Measurements from ENCODE around the gene KRTAP5-1.

The KRTAP5-1 gene

GRCh38 chr11:1571760-1572196 lies 13.3 kb downstream of the KRTAP5-1 start:
- DNase-seq (ENCODE audit: low spot score), result no peak

DNA sequence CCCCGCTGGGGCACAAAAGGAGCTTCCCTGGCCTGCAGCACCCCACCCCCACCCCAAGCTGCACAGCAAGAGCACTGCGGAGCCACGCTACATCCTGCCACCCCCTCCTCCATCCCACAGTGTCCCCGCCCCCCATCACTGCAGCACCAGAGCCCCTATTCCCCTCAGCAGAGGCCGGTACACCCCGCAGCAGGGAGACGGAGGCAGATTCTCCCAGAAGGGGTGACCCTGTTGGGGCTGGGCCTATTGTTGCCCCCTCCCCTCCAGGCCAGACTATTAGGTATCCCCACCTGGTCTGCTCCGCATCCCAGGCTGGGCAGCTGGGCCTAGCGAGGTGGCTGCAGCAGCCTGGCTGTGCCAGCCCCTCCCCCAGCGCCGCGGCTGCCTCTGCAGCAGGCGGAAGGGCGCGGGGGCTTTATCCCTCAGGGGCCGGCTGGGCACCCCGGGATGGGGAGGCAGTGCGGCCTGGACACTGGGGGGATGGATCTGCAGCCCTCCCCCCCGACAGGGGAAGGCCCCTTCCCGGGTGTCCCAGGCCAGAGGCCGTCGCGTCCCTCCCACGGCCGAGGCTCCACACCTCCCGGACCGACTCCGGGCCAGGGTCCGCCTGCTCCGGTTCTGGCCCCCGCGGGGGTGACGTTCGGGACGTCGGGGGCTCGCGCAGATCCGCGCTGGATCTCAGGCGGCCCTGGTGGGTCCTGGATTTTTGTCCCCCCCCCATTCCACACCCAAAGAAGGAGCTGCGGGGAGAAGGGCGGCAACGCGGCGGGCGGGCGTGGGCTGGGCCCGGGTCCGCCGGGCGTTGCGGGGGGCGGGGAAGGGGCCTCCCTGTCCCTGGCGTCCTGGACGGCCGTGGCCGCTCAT lies 14.0 kb downstream of the KRTAP5-1 start:
- DNase-seq (ENCODE audit: low spot score), result no peak

DNA sequence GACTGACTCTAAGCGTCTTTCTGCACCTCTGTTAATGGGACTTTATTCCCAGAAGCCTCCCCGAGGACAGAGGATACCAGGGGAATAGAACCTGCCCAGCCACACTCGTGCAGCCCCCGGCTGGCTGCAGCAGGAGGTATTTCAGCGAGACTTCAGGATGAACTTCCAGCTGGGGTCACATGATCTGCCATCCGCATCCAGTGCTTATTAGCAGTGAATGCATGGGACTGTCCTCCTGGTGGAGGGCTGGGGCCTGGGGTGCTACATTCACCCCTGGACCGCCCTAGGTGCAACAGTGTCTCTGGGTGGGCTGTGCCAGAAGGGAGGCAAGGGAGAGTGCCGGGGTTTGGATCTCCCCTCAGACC lies 14.6 kb downstream of the KRTAP5-1 start:
- no peak for DNase-seq (ENCODE audit: low spot score)

DNA sequence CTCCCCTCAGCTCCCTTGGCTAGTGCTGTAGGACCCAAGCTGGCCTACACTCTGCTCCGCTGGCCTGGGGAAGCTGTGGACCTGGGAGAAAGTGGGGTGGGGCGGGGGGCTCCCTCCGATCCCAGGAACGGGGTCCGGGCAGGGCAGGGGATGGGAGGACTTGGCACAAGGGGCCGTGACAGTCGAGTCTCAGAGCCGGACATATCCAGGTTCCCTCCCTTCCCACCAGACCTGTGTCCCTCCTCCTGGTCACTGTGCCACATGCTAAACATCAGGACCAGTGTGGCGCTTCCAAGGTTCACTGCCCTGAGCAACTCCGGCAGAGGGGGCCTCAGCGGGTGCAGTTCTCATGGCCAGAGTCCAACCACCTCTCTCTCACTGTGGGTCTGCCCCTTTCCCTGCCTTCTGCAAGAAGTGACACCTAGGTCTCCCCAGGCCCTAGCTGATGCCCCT lies 15.1 kb downstream of the KRTAP5-1 start:
- no peak for DNase-seq (ENCODE audit: low spot score)

GRCh38 chr11:1569251-1569780 lies 15.8 kb downstream of the KRTAP5-1 start:
- DNase-seq (ENCODE audit: low spot score), result no peak

GRCh38 chr11:1568441-1568911 lies 16.6 kb downstream of the KRTAP5-1 start:
- peak; percentile 63 for DNase-seq (ENCODE audit: low spot score)

DNA sequence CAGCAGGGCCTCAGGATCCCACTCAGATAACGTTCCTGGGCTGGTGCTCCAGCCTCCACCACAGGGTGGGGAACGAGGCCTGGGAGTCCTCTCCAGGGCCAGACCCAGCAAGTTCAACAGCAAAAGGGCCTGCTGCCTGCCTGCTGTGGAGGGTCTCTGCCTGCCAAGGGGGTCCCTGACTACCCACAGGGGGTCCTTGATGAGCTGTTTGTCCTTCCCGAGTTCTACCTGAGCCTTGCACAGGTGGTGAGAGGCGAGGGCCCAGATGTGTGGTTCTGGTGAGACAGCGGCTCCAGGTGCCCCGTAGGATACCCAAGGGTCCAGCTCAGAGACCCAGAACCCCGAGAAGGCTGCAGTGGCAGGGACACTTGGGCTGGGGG lies 17.4 kb downstream of the KRTAP5-1 start:
- DNase-seq (ENCODE audit: low spot score), result no peak

DNA sequence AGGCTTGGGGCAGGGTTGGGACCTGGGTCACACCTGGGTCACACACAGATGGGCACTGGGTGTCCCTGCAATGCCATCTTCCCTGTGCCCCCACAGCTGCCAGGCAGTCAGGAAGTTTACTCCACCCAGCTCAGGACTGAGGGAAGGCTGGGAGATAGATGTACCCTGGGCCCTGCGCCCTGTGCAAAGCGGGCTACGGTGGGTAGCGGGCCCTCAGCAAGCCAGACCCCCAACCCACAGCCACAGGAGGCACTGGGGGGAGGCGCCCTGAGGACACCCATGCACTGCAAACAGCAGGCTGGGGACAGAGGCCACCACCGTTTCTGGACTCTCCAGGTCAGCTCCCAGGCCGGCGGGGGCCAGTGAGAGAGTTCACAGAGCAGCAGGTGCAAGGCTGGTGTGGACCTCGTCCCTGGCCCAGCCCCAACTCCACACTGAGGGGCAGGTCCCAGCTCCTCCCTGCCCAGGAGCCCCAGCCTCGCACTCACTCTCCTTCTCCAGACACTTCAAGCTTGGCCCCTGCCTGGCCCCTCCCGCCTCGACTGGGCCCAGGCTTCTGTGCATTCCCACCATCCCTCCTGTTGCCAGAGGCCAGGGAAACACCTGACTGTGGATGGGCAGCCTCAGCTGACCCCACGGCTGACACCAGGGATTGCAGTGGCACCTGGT lies 17.9 kb downstream of the KRTAP5-1 start:
- no peak for DNase-seq (ENCODE audit: low spot score)

DNA sequence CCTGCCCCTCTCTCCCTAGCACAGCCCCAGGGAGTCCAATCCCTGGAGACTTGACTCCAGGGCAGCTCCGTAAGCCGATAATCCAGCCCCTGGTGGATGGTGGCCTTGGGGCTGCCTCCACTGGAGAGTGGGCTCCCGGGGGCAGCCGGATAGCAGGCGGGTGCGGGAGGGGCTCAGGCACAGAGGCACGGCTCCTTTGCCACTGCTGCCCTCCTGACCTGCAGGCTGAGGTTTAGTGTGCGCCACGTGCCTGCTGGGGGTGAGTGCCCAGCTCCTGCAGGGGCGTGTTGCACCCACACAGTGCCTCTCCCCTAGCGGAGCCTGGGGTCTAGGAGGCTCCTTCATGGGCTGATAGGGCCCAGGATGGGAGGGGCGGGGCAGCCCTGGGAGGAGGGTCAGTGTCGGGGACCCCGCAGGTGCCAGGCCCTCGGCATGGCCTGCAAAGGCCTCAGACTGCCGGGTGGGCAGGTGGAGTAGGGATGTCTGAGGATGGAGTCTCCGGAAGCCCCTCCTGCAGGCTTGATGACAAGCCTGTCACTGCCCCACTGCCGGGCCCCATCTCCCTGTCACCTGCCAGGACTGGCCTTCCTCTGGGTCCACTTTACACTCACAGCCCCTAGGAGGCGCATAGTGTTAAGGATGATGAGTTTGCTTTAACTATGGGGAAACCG lies 18.6 kb downstream of the KRTAP5-1 start:
- DNase-seq (ENCODE audit: low spot score), result no peak

DNA sequence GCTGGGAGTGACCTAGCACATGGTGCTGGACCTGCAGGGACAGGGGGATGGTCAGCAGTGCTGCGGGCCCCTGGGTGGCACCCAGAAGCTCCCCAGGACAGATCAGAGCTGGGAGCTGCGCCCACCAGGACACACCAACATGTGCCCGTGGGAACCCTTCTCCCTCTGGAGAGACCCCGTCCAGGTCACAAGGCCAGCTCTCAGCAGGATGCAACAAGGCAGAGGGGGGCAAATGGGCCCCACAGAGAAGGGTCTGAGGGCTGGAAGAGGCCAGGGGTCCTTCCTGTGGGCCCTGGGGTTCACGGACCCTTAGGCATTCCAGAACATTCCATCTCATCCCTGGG lies 19.2 kb downstream of the KRTAP5-1 start:
- DNase-seq (ENCODE audit: low spot score), result no peak

GRCh38 chr11:1565173-1565903 lies 19.7 kb downstream of the KRTAP5-1 start:
- no peak for DNase-seq (ENCODE audit: low spot score)

GRCh38 chr11:1564535-1565172 lies 20.4 kb downstream of the KRTAP5-1 start:
- DNase-seq (ENCODE audit: low spot score), result peak; percentile 91

DNA sequence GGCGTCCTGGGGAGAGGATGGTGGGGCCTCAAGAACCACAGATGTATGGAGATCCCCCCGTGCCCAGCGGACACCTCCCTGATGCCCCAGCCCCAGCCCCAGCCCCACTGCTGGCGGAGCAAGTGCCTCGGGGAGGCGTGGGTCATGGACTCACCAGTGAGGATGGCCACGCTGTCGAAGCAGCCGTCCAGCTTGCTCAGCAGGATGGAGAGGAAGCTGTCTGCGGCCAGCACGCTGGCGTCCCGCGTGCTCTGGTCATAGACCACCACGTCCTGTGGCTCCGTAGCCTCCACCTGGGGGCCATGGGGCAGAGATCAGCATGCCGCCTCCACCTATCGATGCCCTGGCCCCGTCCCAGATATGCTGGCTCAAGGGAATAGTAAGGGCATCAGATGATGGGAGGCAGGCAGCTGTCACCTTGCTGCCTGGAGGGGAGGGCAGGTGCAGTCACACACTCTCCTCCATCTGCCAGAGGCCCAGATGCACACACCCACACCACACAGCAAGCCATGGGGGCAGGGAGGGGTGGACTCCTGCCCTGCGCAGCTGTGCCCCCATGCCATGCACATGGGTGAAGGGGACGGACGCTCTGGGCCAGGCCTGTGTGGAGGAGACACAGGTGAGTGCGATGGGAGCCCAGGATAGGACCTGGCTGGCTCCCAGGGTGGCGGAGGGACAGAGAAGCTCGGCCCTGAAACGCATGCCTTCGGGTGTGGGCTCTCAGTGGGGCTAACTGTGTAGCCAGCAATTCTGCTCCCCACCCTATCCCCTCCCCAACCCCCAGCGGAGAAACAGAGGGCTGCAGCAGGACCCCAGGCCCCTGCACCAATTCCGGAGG lies 21.2 kb downstream of the KRTAP5-1 start:
- no peak for DNase-seq (ENCODE audit: low spot score)

DNA sequence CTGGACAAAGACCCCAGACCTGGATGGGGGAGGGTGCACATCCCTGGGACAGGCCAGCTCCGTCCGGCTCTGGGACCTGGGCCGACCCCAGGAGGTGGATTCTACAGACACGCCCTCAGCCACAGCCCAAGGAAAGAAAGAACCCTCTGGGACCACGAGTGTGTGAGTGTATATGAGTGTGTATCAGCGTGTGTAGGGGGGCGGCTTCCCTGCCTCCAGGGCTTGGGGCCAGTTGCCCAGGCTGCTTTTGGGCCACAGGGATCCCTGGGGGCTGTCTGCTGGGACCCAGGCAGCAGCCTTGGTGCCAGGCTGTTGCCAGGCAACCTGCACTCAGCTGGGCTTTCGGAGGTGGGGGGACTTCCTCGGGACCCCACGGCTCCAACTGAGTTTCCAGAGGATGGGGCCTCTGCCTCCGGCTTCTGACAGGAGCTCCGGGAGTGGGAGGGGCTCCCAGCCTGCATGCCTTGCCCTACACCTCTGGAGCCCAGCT lies 21.9 kb downstream of the KRTAP5-1 start:
- DNase-seq (ENCODE audit: low spot score), result no peak

DNA sequence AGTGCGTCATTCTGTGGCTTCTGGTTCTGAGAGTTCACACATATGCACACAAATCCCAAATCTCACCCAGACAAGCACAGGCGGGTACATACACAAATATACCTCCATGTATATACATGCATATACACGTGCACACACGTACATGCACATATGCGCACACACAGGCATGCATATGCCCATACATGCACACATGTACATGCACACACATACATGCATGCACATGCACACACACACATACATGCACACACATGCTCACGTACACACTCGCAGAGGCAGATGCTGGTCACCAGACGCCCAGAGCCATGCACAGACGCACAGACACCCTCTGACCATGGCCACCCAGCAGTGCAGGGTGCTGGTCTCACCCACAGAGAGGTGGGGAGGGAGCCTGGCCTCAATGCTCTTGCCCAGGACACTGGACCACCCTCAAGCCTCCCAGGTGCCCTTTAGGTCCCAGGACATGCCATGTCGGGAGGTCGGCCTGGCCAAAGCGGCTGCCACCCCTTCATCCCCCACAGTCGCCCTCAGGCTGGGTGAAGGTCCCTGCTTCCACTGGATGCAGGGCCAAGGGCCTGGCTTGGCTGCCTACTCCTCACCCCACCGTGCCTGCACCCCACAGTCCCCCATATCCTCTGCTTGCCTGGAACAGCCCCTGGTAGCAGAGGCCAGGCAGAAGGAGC lies 22.5 kb downstream of the KRTAP5-1 start:
- no peak for DNase-seq (ENCODE audit: low spot score)

DNA sequence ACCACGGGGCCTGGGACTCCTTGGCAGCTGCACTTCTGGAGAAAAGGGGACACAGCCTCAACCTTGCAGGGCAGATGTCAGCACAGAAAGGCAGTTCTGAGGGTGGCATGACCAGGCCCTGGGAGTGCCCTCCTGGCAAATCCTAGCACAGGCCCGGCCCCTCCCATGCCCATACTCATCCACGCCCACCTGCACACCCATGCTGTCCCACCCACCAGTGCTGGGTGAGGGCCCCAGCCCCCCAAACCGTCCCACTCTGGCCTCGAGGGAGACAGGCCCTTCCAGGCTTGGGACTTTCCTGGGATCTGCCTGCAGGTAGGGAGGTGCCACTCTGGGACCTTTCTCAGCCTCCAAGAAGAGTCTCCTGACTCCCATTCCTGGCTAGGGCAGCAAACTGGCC lies 23.1 kb downstream of the KRTAP5-1 start:
- no peak for DNase-seq (ENCODE audit: low spot score)

DNA sequence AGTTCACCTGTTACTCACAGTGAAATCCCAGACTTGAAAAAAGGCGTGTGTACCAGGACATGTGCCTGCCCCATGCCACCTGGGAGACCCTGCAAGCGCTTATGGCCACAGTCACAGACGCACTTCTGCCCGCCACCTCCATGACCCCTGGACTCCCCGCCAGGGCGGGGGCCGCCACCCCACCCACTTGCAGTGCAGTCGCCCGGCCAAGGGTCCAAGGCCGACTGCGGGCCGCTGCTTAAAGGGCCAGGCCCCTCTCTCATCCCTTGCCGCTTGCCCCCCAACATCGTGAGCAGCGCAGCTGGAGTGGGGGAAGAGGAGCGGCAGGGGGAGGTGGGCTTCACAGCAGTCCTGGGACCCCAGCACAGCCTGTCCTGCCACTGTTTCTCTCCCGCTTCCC lies 23.8 kb downstream of the KRTAP5-1 start:
- DNase-seq (ENCODE audit: low spot score), result no peak

GRCh38 chr11:1560649-1561251 lies 24.3 kb downstream of the KRTAP5-1 start:
- DNase-seq (ENCODE audit: low spot score), result no peak

GRCh38 chr11:1560002-1560648 lies 25.0 kb downstream of the KRTAP5-1 start:
- DNase-seq (ENCODE audit: low spot score), result no peak

Measured in iPS-NIHi11 (cell line).